Cardiac fibroblast (primary cell): ENCODE results near the gene PIP4K2A.

Experiments
- DNase-seq, 2 donors: peaks; one replicate each; pipeline versions ENCODE4 v3.0.0 to v3.0.0-alpha.2; 2010; ENCODE audit warnings: low read depth in 2 of 2
- H3K4me3 ChIP-seq, 2 donors: replicated peaks in 1 of 2; 1 replicate in 1 of 2; 2 replicates in 1 of 2; pipeline ENCODE4 v1.5.1; 2011; ENCODE audit warnings: low read depth in 2 of 2, low read length in 2 of 2, mild to moderate bottlenecking in 2 of 2, moderate library complexity in 1 of 2
- CTCF ChIP-seq: IDR thresholded peaks from one replicate; pipeline ENCODE4 v1.5.1; 2011; ENCODE audit warnings: low read depth, mild to moderate bottlenecking, low read length, inconsistent platforms

PIP4K2A gene

GRCh38 chr10:22610610-22611009 lies 103.8 kb downstream of the PIP4K2A start:
- no peak for TF ChIP-seq CTCF
- DNase-seq = no peak
- H3K4me3 ChIP-seq = no peak overlapping the region

DNA sequence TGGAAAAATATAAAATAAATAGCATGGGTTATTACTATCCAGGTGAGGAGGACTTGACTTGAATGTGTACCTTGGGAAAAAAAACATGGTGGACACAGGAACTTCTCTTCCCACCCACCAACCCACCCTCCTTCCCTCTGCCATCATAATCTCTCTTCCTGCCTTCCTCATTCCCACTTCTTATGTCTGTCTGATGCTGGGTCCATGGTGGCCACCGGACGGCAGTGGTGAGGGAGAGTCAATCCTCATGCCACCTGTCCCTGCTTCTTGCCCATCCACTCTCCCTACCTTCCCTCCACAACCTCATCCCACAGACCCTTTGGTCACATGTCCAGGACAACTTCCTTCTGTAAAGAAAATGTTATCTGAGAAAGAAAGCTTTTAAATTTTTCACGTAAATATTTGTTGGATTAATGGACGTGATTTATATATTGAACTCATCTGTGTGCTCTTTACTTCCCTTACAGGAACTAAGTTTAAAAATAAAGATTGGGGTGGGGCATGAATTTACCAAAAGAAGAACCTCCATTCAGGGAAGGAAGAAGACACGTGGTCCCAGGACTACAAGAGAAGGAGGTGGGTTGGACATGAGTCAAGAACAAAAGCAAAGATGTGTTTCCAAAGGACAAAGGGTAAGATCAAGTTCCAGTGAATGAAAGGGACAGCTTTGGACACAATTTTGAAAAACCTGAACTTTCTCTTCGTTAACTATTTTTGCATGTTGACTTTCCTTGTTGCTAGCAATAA lies 104.5 kb downstream of the PIP4K2A start:
- no peak overlapping the region for H3K4me3 ChIP-seq
- DNase-seq = no peak
- TF ChIP-seq CTCF = no peak

DNA sequence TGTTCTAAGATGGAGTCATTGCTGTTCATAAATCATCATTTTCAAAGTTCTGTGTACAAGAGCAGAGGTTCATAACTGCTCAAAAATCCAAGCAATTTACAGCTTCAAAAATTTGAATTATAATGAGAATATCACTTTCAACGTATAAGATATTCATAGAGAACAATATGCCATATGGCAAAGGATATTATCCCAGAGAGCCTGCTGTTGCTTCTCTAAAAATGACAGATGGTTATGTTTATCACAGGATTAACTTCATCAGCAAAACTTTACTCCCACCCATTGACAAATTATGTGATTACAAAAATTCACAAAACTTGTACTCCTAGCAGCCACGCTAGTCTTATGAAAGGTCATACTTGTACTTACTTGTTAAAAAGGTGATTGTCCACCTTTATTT lies 105.1 kb downstream of the PIP4K2A start:
- DNase-seq = no peak
- TF ChIP-seq CTCF = no peak
- no peak overlapping the region for H3K4me3 ChIP-seq

DNA sequence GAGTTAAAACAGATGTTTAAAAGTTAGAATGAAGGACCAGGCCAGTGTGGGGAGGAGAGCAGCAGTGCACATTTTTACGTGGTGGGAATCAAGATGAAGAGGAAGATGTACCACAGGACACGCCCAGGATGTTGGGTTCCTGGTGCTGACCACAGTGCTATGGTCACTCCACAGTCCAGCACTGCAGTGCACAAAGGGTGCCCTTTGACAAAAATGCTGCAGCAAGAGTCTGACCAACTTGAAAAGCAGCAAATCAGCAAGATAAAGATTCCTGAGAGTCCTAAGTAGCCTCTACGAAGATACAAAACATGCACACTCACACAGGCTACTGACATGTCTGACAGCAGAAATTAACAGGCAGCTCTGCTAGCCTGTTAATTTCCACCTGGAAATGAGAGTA lies 107.1 kb downstream of the PIP4K2A start:
- no peak for DNase-seq
- H3K4me3 ChIP-seq = no peak overlapping the region
- no peak for TF ChIP-seq CTCF

DNA sequence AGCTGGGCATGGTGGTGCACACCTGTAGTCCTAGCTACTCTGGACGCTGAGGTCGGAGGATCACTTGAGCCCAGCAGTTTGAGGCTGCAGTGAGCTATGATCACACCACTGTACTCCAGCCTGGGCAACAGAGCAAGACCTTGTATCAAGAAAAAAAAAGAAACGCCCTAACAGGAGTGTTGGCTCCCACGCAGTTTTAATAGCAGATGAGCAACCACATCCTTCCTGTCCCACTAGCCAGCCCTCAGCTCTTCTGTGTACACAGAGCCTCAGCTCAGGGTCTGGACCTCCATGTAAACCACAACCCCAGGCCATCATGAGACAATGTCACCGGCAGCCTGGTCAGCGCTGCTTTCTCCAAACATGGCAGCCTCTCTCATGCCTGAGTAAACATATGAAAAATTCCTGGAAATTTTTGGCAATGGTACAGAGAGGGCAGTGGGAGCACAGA lies 108.2 kb downstream of the PIP4K2A start:
- no peak overlapping the region for H3K4me3 ChIP-seq
- TF ChIP-seq CTCF = no peak
- peak; percentile 32 to 48 for DNase-seq

DNA sequence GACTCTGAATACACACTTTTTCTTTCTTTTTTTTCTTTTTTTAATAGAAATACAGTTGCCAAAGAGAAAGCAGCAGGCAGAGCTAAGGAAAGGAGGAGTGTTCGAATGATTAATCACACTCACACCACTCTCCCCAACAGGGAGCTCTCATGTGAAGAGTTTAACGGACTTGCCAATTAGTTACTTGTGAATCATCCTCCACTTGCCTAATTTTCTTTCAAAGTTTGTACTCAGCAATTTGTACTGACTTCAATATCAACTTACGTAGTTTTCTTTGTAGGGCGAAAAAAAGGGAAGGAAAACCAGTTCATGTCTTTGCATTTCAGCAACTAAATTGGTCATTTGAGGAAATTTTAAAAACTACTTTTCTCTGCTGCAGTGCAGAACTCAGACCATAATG lies 109.2 kb downstream of the PIP4K2A start:
- H3K4me3 ChIP-seq = no peak overlapping the region
- DNase-seq = peak; percentile 52 to 87
- TF ChIP-seq CTCF = no peak
